ENCODE results near the gene TIGD1.

The TIGD1 gene

GRCh38 chr2:232501794-232502390 lies 48.5 kb downstream of the TIGD1 start:
- DNase-seq (ENCODE audit: low read depth, low spot score) = no peak

DNA sequence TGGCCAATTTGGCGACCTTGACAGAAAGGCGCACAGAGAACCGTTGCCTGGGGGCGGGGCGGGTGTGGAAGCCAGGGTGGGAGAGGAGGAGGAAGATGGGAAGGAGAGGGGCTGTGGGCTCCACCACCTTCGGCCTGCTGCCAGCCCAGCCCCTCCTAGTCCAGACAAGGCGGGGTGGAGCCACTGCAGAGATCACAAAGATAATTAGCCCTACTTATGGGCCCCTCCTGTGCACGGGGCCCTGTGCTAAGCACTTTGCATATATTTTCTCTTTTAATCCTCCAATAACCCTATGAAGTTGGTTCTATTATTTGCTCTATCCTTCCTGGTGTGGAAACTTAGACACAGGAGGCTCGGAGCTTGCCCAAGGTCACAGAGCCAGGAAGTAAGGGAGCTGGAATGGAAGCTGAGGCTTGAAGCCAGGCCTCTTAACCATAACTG lies 49.0 kb downstream of the TIGD1 start:
- DNase-seq (ENCODE audit: low read depth, low spot score) = no peak

GRCh38 chr2:232498452-232498851 lies 51.9 kb downstream of the TIGD1 start:
- no peak for DNase-seq (ENCODE audit: low read depth, low spot score)

Measured in astrocyte of the hippocampus (primary cell).